GM21367 (cell line): ENCODE data around the gene DHRS4L2.
A peak's percentile ranks its signal among the peaks of the same experiment; 100 is the strongest.
"Not testable (repeated sequence)": the region's sequence is repeated elsewhere in the genome, so short reads cannot be mapped to it uniquely, and the experiment has no call there.

Experiments
- ATAC-seq: cut with Tn5 transposase; IDR thresholded peaks from one replicate; pipeline ENCODE4 v1.9.1; 2021; ENCODE audit not compliant: unreplicated experiment

The DHRS4L2 gene

GRCh38 chr14:23970283-23970659, 18.5 kb upstream of the DHRS4L2 start:
- not testable (repeated sequence) for ATAC-seq

GRCh38 chr14:23973178-23973577, 15.6 kb upstream of the DHRS4L2 start:
- ATAC-seq = not testable (repeated sequence)

- not testable (repeated sequence) for ATAC-seq
These were observed 14.7 kb upstream of the DHRS4L2 start for GRCh38 chr14:23974041-23974440.

GRCh38 chr14:23977208-23977607, 11.5 kb upstream of the DHRS4L2 start:
- not testable (repeated sequence) for ATAC-seq

- not testable (repeated sequence) for ATAC-seq
These were observed 6.5 kb upstream of the DHRS4L2 start for GRCh38 chr14:23981951-23982813.

GRCh38 chr14:23984891-23985602, 3.7 kb upstream of the DHRS4L2 start:
- ATAC-seq = no peak

- not testable (repeated sequence) for ATAC-seq
These were observed 514 bp upstream of the DHRS4L2 start for GRCh38 chr14:23988223-23988606.

GRCh38 chr14:23989734-23990445, 1.2 kb downstream of the DHRS4L2 start:
- not testable (repeated sequence) for ATAC-seq

- ATAC-seq = not testable (repeated sequence)
These were observed 2.2 kb downstream of the DHRS4L2 start for GRCh38 chr14:23990961-23991360.

GRCh38 chr14:23993042-23993441, 4.3 kb downstream of the DHRS4L2 start:
- not testable (repeated sequence) for ATAC-seq

- not testable (repeated sequence) for ATAC-seq
These were observed 7.3 kb downstream of the DHRS4L2 start for GRCh38 chr14:23996009-23996408.

GRCh38 chr14:23996825-23997224, 8.1 kb downstream of the DHRS4L2 start:
- not testable (repeated sequence) for ATAC-seq

- not testable (repeated sequence) for ATAC-seq
These were observed 10.9 kb downstream of the DHRS4L2 start for GRCh38 chr14:23999640-24000039.

GRCh38 chr14:24001078-24001477, 12.3 kb downstream of the DHRS4L2 start:
- not testable (repeated sequence) for ATAC-seq

- ATAC-seq = not testable (repeated sequence)
These were observed 12.9 kb downstream of the DHRS4L2 start for GRCh38 chr14:24001679-24002078.

- ATAC-seq = not testable (repeated sequence)
These were observed 17.7 kb downstream of the DHRS4L2 start for GRCh38 chr14:24006471-24006816.

- peak; percentile 87 for ATAC-seq
These were observed 18.3 kb downstream of the DHRS4L2 start for GRCh38 chr14:24006817-24007652.

- no peak for ATAC-seq
These were observed 22.3 kb downstream of the DHRS4L2 start for GRCh38 chr14:24011051-24011450.

GRCh38 chr14:24012726-24013273, 24.1 kb downstream of the DHRS4L2 start:
- not testable (repeated sequence) for ATAC-seq
